Bronchial epithelial cell (primary cell): ENCODE results near the gene PSMD14. TPM values are rescaled to one million over a fixed set of nuclear protein-coding genes. Genes with fewer than 3 reads are reported as not detected.

Source experiments
- DNase-seq: peaks from one replicate; pipeline ENCODE4 v3.0.0-alpha.2; 2010; ENCODE audit warnings: low read depth
- FAIRE-seq: peaks from 2 replicates; lab custom pipeline; 2011; peaks lifted over from hg19 to GRCh38; lab: Jason Lieb, UNC
- H3K27me3 ChIP-seq: 2 replicates; pipeline ENCODE4 v1.5.1; 2011; ENCODE audit warnings: low read length; ENCODE audit not compliant: control insufficient read depth, insufficient read depth
- H3K36me3 ChIP-seq: 2 replicates; pipeline ENCODE4 v1.5.1; 2011; ENCODE audit warnings: low read length; ENCODE audit not compliant: control insufficient read depth, insufficient read depth
- H3K4me3 ChIP-seq: 2 replicates; pipeline ENCODE4 v1.5.1; 2011; ENCODE audit warnings: mild to moderate bottlenecking, low read depth, low read length, control low read depth
- CTCF ChIP-seq: IDR thresholded peaks from 2 replicates; pipeline ENCODE4 v1.5.1; 2011; ENCODE audit warnings: mild to moderate bottlenecking, moderate library complexity, low read length, control low read depth, inconsistent platforms; ENCODE audit not compliant: insufficient read depth, severe bottlenecking
- total RNA-seq: library from RNA; depleted of rRNA; stranded (reverse); fragments of >200 nt; gene quantifications from 2 replicates; pipeline ENCODE4 v1.2.1, GENCODE V29; 2014

PSMD14 gene
- total RNA-seq, 1 donor from 2014 or later, result 156 TPM

DNA sequence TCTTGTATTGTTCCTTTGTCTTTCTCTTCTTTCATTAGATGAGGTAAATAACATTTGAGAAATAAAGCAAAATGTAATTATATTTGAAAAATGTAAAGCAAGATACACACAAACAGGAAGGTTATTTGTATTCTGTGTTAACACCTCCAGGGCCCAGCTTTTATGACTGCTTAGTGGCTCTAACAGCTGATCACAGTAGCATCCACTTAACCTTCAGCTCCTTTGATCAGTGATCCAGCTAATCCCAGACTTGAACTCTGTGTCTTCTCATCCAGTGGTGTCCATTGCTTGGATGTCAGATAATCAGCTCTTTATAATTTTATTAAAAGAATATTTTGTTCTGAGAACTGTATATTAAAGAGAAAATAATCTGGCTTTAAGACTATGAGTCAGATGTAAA, 44.5 kb downstream of the PSMD14 start:
- Histone ChIP-seq H3K27me3 (no peaks in the 10 kb centered on the region), H3K36me3 (no peaks in the 10 kb centered on the region), H3K4me3 (no peak overlapping the region)
- DNase-seq (no peak), FAIRE-seq (no peak)
- TF ChIP-seq CTCF, result no peak

DNA sequence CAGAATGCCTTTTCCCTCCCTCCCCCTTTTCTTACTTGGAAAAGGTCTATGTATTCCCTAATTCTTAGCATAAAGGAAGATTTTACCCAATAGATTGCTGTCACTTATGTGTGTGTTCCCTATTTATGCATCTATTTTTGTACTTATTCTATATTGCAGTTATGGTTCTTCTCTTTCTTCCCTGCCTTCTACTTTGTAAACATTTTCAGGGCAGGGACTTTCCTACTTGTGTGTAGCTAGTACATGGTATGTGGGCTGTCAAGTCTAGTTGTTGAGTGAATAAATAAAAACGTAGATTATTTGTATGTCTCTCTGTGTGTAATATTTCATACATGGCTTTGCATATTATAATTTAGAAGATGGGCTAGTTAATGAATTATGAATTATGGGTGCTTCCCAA, 45.3 kb downstream of the PSMD14 start:
- Histone ChIP-seq H3K27me3 (no peaks in the 10 kb centered on the region), H3K4me3 (no peak overlapping the region), H3K36me3 (no peaks in the 10 kb centered on the region)
- no peak for FAIRE-seq
- TF ChIP-seq CTCF, result no peak
- no peak for DNase-seq

GRCh38 chr2:161354106-161354505, 45.9 kb downstream of the PSMD14 start:
- FAIRE-seq (no peak), DNase-seq (no peak)
- no peak for TF ChIP-seq CTCF
- Histone ChIP-seq H3K4me3 (no peak overlapping the region), H3K36me3 (no peaks in the 10 kb centered on the region), H3K27me3 (no peaks in the 10 kb centered on the region)

DNA sequence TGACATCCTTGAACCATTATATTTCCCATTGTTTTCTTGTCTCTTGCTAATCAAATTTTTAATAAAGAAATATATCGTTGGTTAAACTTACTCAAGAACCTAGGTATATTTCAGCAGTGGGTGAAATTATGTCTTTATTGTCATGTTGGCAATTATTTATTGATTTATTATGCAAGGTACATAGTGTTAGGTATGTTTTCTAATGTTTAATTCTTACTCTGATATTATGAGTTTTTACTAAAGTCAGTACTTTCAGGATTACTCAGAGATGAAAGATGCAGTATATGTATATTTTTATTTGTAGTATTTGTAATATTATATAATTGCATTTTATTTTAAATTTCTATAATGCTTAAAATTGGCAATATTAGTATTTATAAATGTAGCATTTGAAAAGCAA, 46.9 kb downstream of the PSMD14 start:
- DNase-seq, result no peak
- no peak overlapping the region for H3K4me3 ChIP-seq
- FAIRE-seq, result no peak
- no peak for TF ChIP-seq CTCF
- no peaks in the 10 kb centered on the region for H3K36me3 ChIP-seq
- H3K27me3 ChIP-seq, result no peaks in the 10 kb centered on the region

DNA sequence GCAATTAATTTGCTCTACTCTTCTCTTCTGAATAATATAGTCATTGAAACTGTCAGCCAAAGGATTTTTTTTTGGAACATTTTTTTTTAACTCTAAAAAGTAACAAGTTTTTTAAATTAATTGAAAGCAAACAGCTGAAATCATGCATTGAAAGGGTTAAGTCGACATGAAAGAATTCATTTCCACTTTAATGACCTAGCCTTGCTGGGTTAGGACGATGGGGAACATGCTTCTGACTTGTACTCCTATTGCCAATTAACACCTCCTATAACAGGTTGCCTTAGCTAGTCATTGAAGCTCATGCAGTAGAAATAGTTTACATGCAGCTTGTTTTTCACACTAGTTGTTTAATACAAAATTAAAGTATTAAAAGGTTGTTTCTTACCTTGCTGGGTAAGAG, 47.8 kb downstream of the PSMD14 start:
- FAIRE-seq, result no peak
- no peak for TF ChIP-seq CTCF
- no peak overlapping the region for H3K4me3 ChIP-seq
- H3K27me3 ChIP-seq, result no peaks in the 10 kb centered on the region
- no peak for DNase-seq
- no peaks in the 10 kb centered on the region for H3K36me3 ChIP-seq

- Histone ChIP-seq H3K4me3 (no peak overlapping the region), H3K27me3 (no peaks in the 10 kb centered on the region), H3K36me3 (no peaks in the 10 kb centered on the region)
- TF ChIP-seq CTCF, result no peak
- FAIRE-seq (no peak), DNase-seq (no peak)
Measured at GRCh38 chr2:161357097-161357496, 48.9 kb downstream of the PSMD14 start.
